Activated B cell treated with CpG ODN at 0.5 μM for 24 hours (primary cell): ENCODE measurements around the gene AFF3. TPM values are rescaled to one million over a fixed set of nuclear protein-coding genes. Genes with fewer than 3 reads are reported as not detected.

Experiments
- ATAC-seq: fragments of 200-7000 bp; cut with Tn5 transposase; one replicate; pipeline ENCODE4 v1.10.0; 2021; ENCODE audit warnings: low read depth, mild to moderate bottlenecking, moderate library complexity
- CTCF ChIA-PET: fragments of 350-600 bp; sonication (Branson Sonifier 250); formaldehyde crosslinking; loops from one replicate; lab custom pipeline; 2021; ENCODE audit warnings: antibody characterized with exemption; lab: Charles Lee
- POLR2A ChIA-PET: fragments of 350-600 bp; sonication (Branson Sonifier 250); formaldehyde crosslinking; loops from one replicate; lab custom pipeline; 2021; ENCODE audit warnings: antibody characterized with exemption; lab: Charles Lee
- DNase-seq: peaks from one replicate; pipeline ENCODE4 v3.0.0; 2022
- H3K27ac Mint-ChIP-seq: one replicate; pipeline ENCODE4 v1.8.0; 2020; ENCODE audit warnings: mixed read lengths
- H3K27me3 Mint-ChIP-seq: one replicate; pipeline ENCODE4 v1.8.0; 2021; ENCODE audit warnings: mixed read lengths
- H3K36me3 Mint-ChIP-seq: one replicate; pipeline ENCODE4 v1.8.0; 2021; ENCODE audit warnings: low read depth, mixed read lengths
- H3K4me1 Mint-ChIP-seq: one replicate; pipeline ENCODE4 v1.8.0; 2021; ENCODE audit warnings: mixed read lengths
- H3K4me3 Mint-ChIP-seq: one replicate; pipeline ENCODE4 v1.8.0; 2020; ENCODE audit warnings: mild to moderate bottlenecking, mixed read lengths
- H3K9me3 Mint-ChIP-seq: one replicate; pipeline ENCODE4 v1.8.0; 2020; ENCODE audit warnings: mixed read lengths
- CTCF ChIP-seq: fragments of 200-600 bp; IDR thresholded peaks from one replicate; pipeline ENCODE4 v1.8.0; 2022; ENCODE audit warnings: antibody characterized with exemption, mild to moderate bottlenecking
- intact Hi-C: fragments of 100-400 bp; cut with micrococcal nuclease; formaldehyde crosslinking; loops from one replicate; pipeline ENCODE4 v1.15.1; 2024
- total RNA-seq: library from RNA; stranded (reverse); gene quantifications from 2 replicates; pipeline ENCODE4 v1.2.3, GENCODE V29; 2022

The AFF3 gene
- total RNA-seq, 1 donor from 2014 or later = 271 TPM

- H3K9me3 Mint-ChIP-seq = no peaks in the 10 kb centered on the region
- H3K27ac Mint-ChIP-seq = no peak overlapping the region
- peaks cover 16% of the 10 kb centered on the region for H3K4me1 Mint-ChIP-seq
- H3K4me3 Mint-ChIP-seq = no peak overlapping the region
- DNase-seq = no peak
- intact Hi-C loops = no loop called here
- ATAC-seq = no peak
- ChIA-PET POLR2A (interaction anchor here (0.6 kb wide), 1 partner anchor 159 kb away, joined by 4 read pairs; no protein-coding TSS in a partner anchor), CTCF (interaction anchor here (0.7 kb wide), 1 partner anchor 331 kb away, joined by 3 read pairs; no protein-coding TSS in a partner anchor)
- H3K27me3 Mint-ChIP-seq = no peaks in the 10 kb centered on the region
- peaks cover 53% of the 10 kb centered on the region for H3K36me3 Mint-ChIP-seq
- no peak for TF ChIP-seq CTCF
Measured at GRCh38 chr2:99888617-99889016, 253.8 kb downstream of the AFF3 start.

DNA sequence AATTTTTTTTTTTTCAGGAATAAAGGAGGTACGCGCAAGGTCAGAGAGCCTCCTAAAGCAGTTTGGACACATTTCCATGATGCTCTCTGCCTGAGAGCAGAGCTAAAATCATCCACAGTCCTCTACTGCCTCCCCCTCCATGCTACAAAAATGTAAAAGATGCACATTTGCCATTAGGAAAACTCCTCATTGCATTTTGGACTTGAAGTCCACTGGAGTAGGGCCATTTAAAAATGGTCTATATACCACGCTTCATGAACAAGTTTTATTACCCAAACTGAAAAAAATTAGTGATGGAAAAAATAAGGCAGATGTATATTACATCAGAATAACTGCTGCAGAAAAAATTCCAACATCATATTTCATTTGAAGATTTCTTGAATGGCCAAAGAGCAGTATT, 256.0 kb downstream of the AFF3 start:
- no peak for DNase-seq
- ChIA-PET POLR2A (no interaction called here), CTCF (no interaction called here)
- ATAC-seq = no peak
- Mint-ChIP-seq H3K36me3 (peaks cover 50% of the 10 kb centered on the region), H3K9me3 (no peaks in the 10 kb centered on the region), H3K4me1 (peaks cover 38% of the 10 kb centered on the region), H3K27ac (no peak overlapping the region), H3K27me3 (no peaks in the 10 kb centered on the region), H3K4me3 (no peak overlapping the region)
- TF ChIP-seq CTCF = no peak
- intact Hi-C loops = no loop called here

- Mint-ChIP-seq H3K9me3 (no peaks in the 10 kb centered on the region), H3K27me3 (no peaks in the 10 kb centered on the region), H3K4me3 (no peak overlapping the region), H3K27ac (no peak overlapping the region), H3K36me3 (peaks cover 41% of the 10 kb centered on the region), H3K4me1 (peaks cover 65% of the 10 kb centered on the region)
- POLR2A ChIA-PET = no interaction called here
- ATAC-seq (no peak), DNase-seq (no peak)
- no peak for TF ChIP-seq CTCF
- intact Hi-C loops = no loop called here
- CTCF ChIA-PET = interaction anchor here (1.5 kb wide), 1 partner anchor 9 kb away, joined by 3 read pairs; no protein-coding TSS in a partner anchor
Measured at GRCh38 chr2:99883358-99883757, 259.0 kb downstream of the AFF3 start.

- intact Hi-C loops = no loop called here
- no peaks in the 10 kb centered on the region for H3K27me3 Mint-ChIP-seq
- DNase-seq = no peak
- peaks cover 44% of the 10 kb centered on the region for H3K36me3 Mint-ChIP-seq
- POLR2A ChIA-PET = interaction anchor here (0.6 to 0.7 kb wide), 3 partner anchors 180 to 294 kb away, joined by 3 to 6 read pairs (median 3); no protein-coding TSS in a partner anchor
- H3K4me3 Mint-ChIP-seq = no peak overlapping the region
- H3K9me3 Mint-ChIP-seq = no peaks in the 10 kb centered on the region
- TF ChIP-seq CTCF = no peak
- H3K4me1 Mint-ChIP-seq = peaks cover 77% of the 10 kb centered on the region
- CTCF ChIA-PET = no interaction called here
- peak; percentile 28 for ATAC-seq
- peak overlapping the region; percentile 38 for H3K27ac Mint-ChIP-seq
Measured at GRCh38 chr2:99881901-99882591, 260.3 kb downstream of the AFF3 start.

DNA sequence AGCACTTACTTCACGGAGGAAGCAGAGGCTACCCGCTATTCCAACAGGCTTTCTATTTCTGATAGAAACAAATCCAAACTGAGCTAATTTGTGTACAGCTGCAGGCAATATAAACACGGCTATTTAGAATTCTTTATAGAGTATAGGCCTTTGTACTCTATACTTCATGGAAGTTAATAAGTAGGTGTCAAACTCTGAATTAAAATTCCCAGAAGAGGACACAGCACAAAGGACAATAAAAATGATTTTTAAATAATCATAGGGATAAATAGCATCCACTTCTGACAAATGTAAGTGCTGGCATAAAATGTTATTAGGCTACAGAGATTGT, 261.5 kb downstream of the AFF3 start:
- Mint-ChIP-seq H3K4me3 (no peak overlapping the region), H3K4me1 (peaks cover 88% of the 10 kb centered on the region), H3K27me3 (no peaks in the 10 kb centered on the region), H3K36me3 (peaks cover 48% of the 10 kb centered on the region), H3K9me3 (no peaks in the 10 kb centered on the region), H3K27ac (no peak overlapping the region)
- no peak for ATAC-seq
- no peak for DNase-seq
- intact Hi-C loops = no loop called here
- no peak for TF ChIP-seq CTCF
- CTCF ChIA-PET = no interaction called here
- POLR2A ChIA-PET = no interaction called here
